H1 (cell line): ENCODE measurements around the gene WDR59. TPM values are rescaled to one million over a fixed set of nuclear protein-coding genes. Genes with fewer than 3 reads are reported as not detected.

Experiments
- CTCF ChIA-PET: fragments of 300-600 bp; sonication (Branson Sonifier 250); formaldehyde crosslinking; loops from one replicate; lab custom pipeline; 2021; ENCODE audit not compliant: partially characterized antibody; lab: Charles Lee
- POLR2A ChIA-PET: fragments of 300-600 bp; sonication (Branson Sonifier 250); formaldehyde crosslinking; loops from one replicate; lab custom pipeline; 2021; ENCODE audit warnings: inconsistent platforms; ENCODE audit not compliant: partially characterized antibody; lab: Charles Lee
- DNase-seq, 2 experiments: peaks; one replicate each; pipeline versions ENCODE4 v3.0.0 to v3.0.0-alpha.2; 2010 to 2022; ENCODE audit warnings: low spot score in 2 of 2, low read depth in 1 of 2, mixed read lengths in 1 of 2
- FAIRE-seq: peaks from 2 replicates; lab custom pipeline; 2011; peaks lifted over from hg19 to GRCh38; lab: Jason Lieb, UNC
- H2AFZ ChIP-seq: 2 replicates; pipeline ENCODE4 v1.8.1; 2012; ENCODE audit warnings: low read length, inconsistent platforms
- H2AK5ac ChIP-seq: 2 replicates; pipeline ENCODE4 v1.6.1; 2013; ENCODE audit warnings: low read depth, low read length
- H2BK120ac ChIP-seq: replicated peaks from 2 replicates; pipeline ENCODE3; 2013; ENCODE audit warnings: low read depth, low read length, inconsistent platforms
- H2BK12ac ChIP-seq: 2 replicates; pipeline ENCODE4 v1.6.1; 2013; ENCODE audit warnings: low read depth, low read length
- H2BK15ac ChIP-seq: 2 replicates; pipeline ENCODE4 v1.6.1; 2013; ENCODE audit warnings: low read length
- H2BK20ac ChIP-seq: 2 replicates; pipeline ENCODE4 v1.6.1; 2013; ENCODE audit warnings: low read length
- H2BK5ac ChIP-seq: 2 replicates; pipeline ENCODE4 v1.6.1; 2013; ENCODE audit warnings: low read depth, low read length
- H3K14ac ChIP-seq: 2 replicates; pipeline ENCODE4 v1.6.1; 2013; ENCODE audit warnings: inconsistent platforms; ENCODE audit not compliant: insufficient read length
- H3K18ac ChIP-seq: 2 replicates; pipeline ENCODE4 v1.6.1; 2013; ENCODE audit warnings: low read length; ENCODE audit errors: extremely low read depth
- H3K23ac ChIP-seq: 2 replicates; pipeline ENCODE4 v1.6.1; 2013; ENCODE audit warnings: inconsistent platforms; ENCODE audit not compliant: insufficient read length
- H3K23me2 ChIP-seq: 2 replicates; pipeline ENCODE4 v1.6.1; 2013; ENCODE audit warnings: low read depth, low read length
- H3K27ac ChIP-seq: 2 replicates; pipeline ENCODE4 v1.6.1; 2011; ENCODE audit warnings: low read depth, low read length, inconsistent platforms
- H3K27me3 ChIP-seq, 4 experiments: replicated peaks in 1 of 4; 1 replicate in 1 of 4; 2 replicates in 3 of 4; pipeline versions ENCODE4 v1.6.1 to v1.8.1; 2011 to 2013; ENCODE audit warnings: low read length in 3 of 4, mild to moderate bottlenecking in 3 of 4, inconsistent platforms in 2 of 4, mixed read lengths in 2 of 4, moderate library complexity in 1 of 4; ENCODE audit not compliant: control insufficient read depth in 3 of 4, insufficient read depth in 3 of 4; ENCODE audit errors: extremely low read depth in 1 of 4
- H3K36me3 ChIP-seq, 4 experiments: 2 replicates each; pipeline versions ENCODE4 v1.6.1 to v1.8.1; 2011 to 2013; ENCODE audit warnings: mild to moderate bottlenecking in 4 of 4, low read length in 3 of 4, moderate library complexity in 2 of 4, control low read depth in 1 of 4, inconsistent platforms in 1 of 4; ENCODE audit not compliant: insufficient read depth in 4 of 4, control insufficient read depth in 2 of 4
- H3K4ac ChIP-seq: replicated peaks from 2 replicates; pipeline ENCODE3; 2013; ENCODE audit warnings: low read length, low read depth, mixed read lengths, inconsistent platforms; ENCODE audit not compliant: insufficient read length
- H3K4me1 ChIP-seq, 4 experiments: replicated peaks in 1 of 4; 1 replicate in 1 of 4; 2 replicates in 3 of 4; pipeline versions ENCODE4 v1.6.1 to v1.8.1; 2011 to 2013; ENCODE audit warnings: low read length in 3 of 4, inconsistent platforms in 2 of 4, mixed read lengths in 1 of 4; ENCODE audit not compliant: insufficient read depth in 4 of 4, control insufficient read depth in 3 of 4
- H3K4me2 ChIP-seq, 2 experiments: 2 replicates each; pipeline versions ENCODE4 v1.6.1 to v1.8.1; 2011 to 2013; ENCODE audit warnings: low read depth in 2 of 2, low read length in 2 of 2, control low read depth in 1 of 2, inconsistent platforms in 1 of 2, mild to moderate bottlenecking in 1 of 2; ENCODE audit not compliant: insufficient read depth in 1 of 2
- H3K4me3 ChIP-seq, 4 experiments: fragments of 200-600, 300-600 bp in 1 of 4; sonication (generic), shearing (Covaris generic), sonication (Bioruptor Twin) in 1 of 4; 2 replicates each; pipeline versions ENCODE4 v1.5.1 to v1.8.1; 2011 to 2016; ENCODE audit warnings: low read length in 4 of 4, low read depth in 3 of 4, control low read depth in 2 of 4, inconsistent platforms in 2 of 4, mild to moderate bottlenecking in 2 of 4, mixed read lengths in 1 of 4, moderate library complexity in 1 of 4; ENCODE audit not compliant: insufficient read depth in 2 of 4; ENCODE audit errors: extremely low read depth in 1 of 4
- H3K56ac ChIP-seq: replicated peaks from 2 replicates; pipeline ENCODE3; 2013; ENCODE audit warnings: low read depth, mild to moderate bottlenecking, mixed read lengths, low read length, inconsistent platforms; ENCODE audit not compliant: insufficient read length
- H3K79me1 ChIP-seq: 2 replicates; pipeline ENCODE4 v1.6.1; 2013; ENCODE audit warnings: low read depth, low read length, control low read depth
- H3K79me2 ChIP-seq, 2 experiments: 2 replicates each; pipeline versions ENCODE4 v1.6.1 to v1.8.1; 2012 to 2013; ENCODE audit warnings: low read length in 2 of 2, mild to moderate bottlenecking in 2 of 2, inconsistent platforms in 1 of 2; ENCODE audit not compliant: insufficient read depth in 2 of 2, control insufficient read depth in 1 of 2
- H3K9ac ChIP-seq, 4 experiments: replicated peaks in 1 of 4; 1 replicate in 1 of 4; 2 replicates in 3 of 4; pipeline versions ENCODE4 v1.6.1 to v1.8.1; 2011 to 2013; ENCODE audit warnings: low read depth in 3 of 4, low read length in 3 of 4, control low read depth in 2 of 4, mild to moderate bottlenecking in 2 of 4, moderate library complexity in 2 of 4, inconsistent platforms in 1 of 4; ENCODE audit errors: extremely low read depth in 1 of 4
- H3K9me3 ChIP-seq, 2 experiments: 2 replicates each; pipeline versions ENCODE4 v1.6.1 to v1.8.1; 2012 to 2013; ENCODE audit warnings: mild to moderate bottlenecking in 2 of 2, moderate library complexity in 2 of 2, control low read depth in 1 of 2, inconsistent platforms in 1 of 2, low read depth in 1 of 2, low read length in 1 of 2, mixed read lengths in 1 of 2; ENCODE audit not compliant: insufficient read depth in 2 of 2
- H4K20me1 ChIP-seq, 2 experiments: replicated peaks in 1 of 2; 2 replicates each; pipeline versions ENCODE3 to v1.8.1; 2011 to 2013; ENCODE audit warnings: inconsistent platforms in 2 of 2, low read length in 2 of 2, mild to moderate bottlenecking in 1 of 2; ENCODE audit not compliant: insufficient read depth in 2 of 2, control insufficient read depth in 1 of 2
- H4K5ac ChIP-seq: 2 replicates; pipeline ENCODE4 v1.6.1; 2013; ENCODE audit warnings: low read length, low read depth, mixed read lengths, inconsistent platforms; ENCODE audit not compliant: insufficient read length
- H4K8ac ChIP-seq: 2 replicates; pipeline ENCODE4 v1.8.0; 2013; ENCODE audit warnings: mild to moderate bottlenecking, moderate library complexity, low read length, inconsistent platforms; ENCODE audit not compliant: insufficient read depth; ENCODE audit errors: extremely low read depth
- H4K91ac ChIP-seq: replicated peaks from 2 replicates; pipeline ENCODE3; 2013; ENCODE audit warnings: low read length, mixed read lengths, inconsistent platforms; ENCODE audit not compliant: insufficient read length
- CHD2 ChIP-seq: IDR thresholded peaks from 2 replicates; pipeline ENCODE4 v1.6.1; 2012; ENCODE audit warnings: low read length, improper control_type of control experiment
- EZH2 ChIP-seq: fragments of 200-600 bp; sonication (generic); IDR thresholded peaks from 2 replicates; pipeline ENCODE4 v1.7.1; 2012; ENCODE audit warnings: low read depth, mild to moderate bottlenecking, moderate library complexity, low read length, inconsistent platforms; ENCODE audit not compliant: severe bottlenecking
- KDM4A ChIP-seq: IDR thresholded peaks from one replicate; pipeline ENCODE4 v1.7.1; 2012; ENCODE audit warnings: low read depth, mild to moderate bottlenecking, moderate library complexity, low read length, inconsistent platforms; ENCODE audit not compliant: severe bottlenecking
- KDM5A ChIP-seq: fragments of 200-600 bp; IDR thresholded peaks from 2 replicates; pipeline ENCODE4 v1.7.1; 2012; ENCODE audit warnings: mild to moderate bottlenecking, low read length, inconsistent platforms, mixed read lengths
- POLR2AphosphoS5 ChIP-seq: IDR thresholded peaks from 2 replicates; pipeline ENCODE4 v1.6.1; 2011; ENCODE audit warnings: low read depth, low read length
- RNF2 ChIP-seq: fragments of 200-900, 300-1000 bp; sonication (generic); IDR thresholded peaks from 2 replicates; pipeline ENCODE4 v1.7.1; 2016; ENCODE audit warnings: borderline replicate concordance, low read depth, mild to moderate bottlenecking, antibody characterized with exemption, low read length; ENCODE audit not compliant: poor library complexity, severe bottlenecking; ENCODE audit errors: missing control alignments
- TAF7 ChIP-seq: optimal IDR thresholded peaks from 2 replicates; pipeline ENCODE3; 2011; ENCODE audit warnings: low read depth, mild to moderate bottlenecking, inconsistent platforms, low read length, moderate library complexity, borderline replicate concordance
- ZNF274 ChIP-seq: IDR thresholded peaks from 2 replicates; pipeline ENCODE4 v1.7.0; 2012; ENCODE audit warnings: low read length, borderline replicate concordance; ENCODE audit errors: extremely low read depth
- WGBS, 2 experiments: shearing (Covaris generic) in 1 of 2; methylation state at CpG; one replicate each; pipeline versions ENCODE4 v1.1.6 to v1.1.7; 2013 to 2015; ENCODE audit warnings: low lambda C conversion rate in 2 of 2, mixed read lengths in 2 of 2, inconsistent platforms in 1 of 2, low coverage in 1 of 2, missing lambda C conversion rate in 1 of 2; ENCODE audit not compliant: insufficient replicate concordance in 2 of 2, insufficient coverage in 1 of 2, insufficient read length in 1 of 2; ENCODE audit errors: extremely low coverage in 1 of 2, missing lambda C conversion rate in 1 of 2; 5-methylcytosine and 5-hydroxymethylcytosine counted together
- polyA plus RNA-seq, 7 experiments: library from polyadenylated mRNA; depleted of rRNA in 3 of 7; stranded (reverse) in 5 of 7; unstranded in 2 of 7; fragments of >200 nt in 5 of 7; fragments of 200-250 nt in 2 of 7; gene quantifications; 1 replicate in 5 of 7; 2 replicates in 1 of 7; 4 replicates in 1 of 7; pipeline versions ENCODE4 v1.2.1 to v1.2.3, GENCODE V29; 2011 to 2013; ENCODE audit warnings: missing spikeins in 2 of 7, mixed read lengths in 2 of 7
- total RNA-seq: library from RNA; stranded (reverse); fragmentation: NEBNext Ultra II Directional; extraction: Animal tissue kit (Norgen Biotek cat#: 25700); gene quantifications from 2 replicates; pipeline ENCODE4 v1.2.1, GENCODE V29; 2021
- TF ChIP-seq, protein P1 (sequence below): IDR thresholded peaks from 2 replicates; pipeline ENCODE4 v1.6.1; 2012; ENCODE audit warnings: inconsistent platforms

WDR59 gene
- total and polyA plus RNA-seq, 2 of the 8 experiments (the other 6 are each of a cell fraction or from before 2014, with no cell fraction given): 84.2 to 124 TPM

DNA sequence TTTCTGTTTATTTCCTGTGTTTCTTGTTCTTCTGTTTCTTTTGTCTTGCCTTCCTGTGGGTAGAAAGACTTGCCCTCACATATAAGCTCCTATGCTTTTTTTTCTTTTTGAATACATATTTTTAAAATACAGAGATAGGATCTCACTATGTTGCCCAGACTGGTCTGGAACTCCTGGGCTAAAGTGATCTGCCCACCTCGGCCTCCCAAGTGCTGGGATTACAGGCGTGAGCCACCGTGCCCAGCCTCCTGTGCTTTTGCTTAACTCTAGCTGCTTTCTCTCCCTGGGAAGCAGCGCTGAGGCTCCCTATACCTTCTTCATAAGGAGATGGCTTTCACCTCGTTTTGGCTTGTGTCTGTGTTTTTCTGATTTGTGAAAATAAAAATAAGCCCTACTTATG lies 116.9 kb downstream of the WDR59 start:
- no peak overlapping the region; the same call in 1 of the 2 replicates for H2BK20ac ChIP-seq
- H3K23ac ChIP-seq: no peak overlapping the region
- no peak overlapping the region for H3K56ac ChIP-seq
- no peak overlapping the region for H3K18ac ChIP-seq
- no peaks in the 10 kb centered on the region for H3K9me3 ChIP-seq
- peak overlapping the region in 2 of 4 experiments; percentile 4 to 22; a peak in 3 of 8 replicates for H3K4me3 ChIP-seq
- peak overlapping the region; percentile 79 for H4K91ac ChIP-seq
- peak overlapping the region; percentile 86; the same call in 1 of the 2 replicates for H2BK5ac ChIP-seq
- H2BK12ac ChIP-seq: no peak overlapping the region
- peak overlapping the region; percentile 82 for H2BK120ac ChIP-seq
- H2AK5ac ChIP-seq: no peak overlapping the region; the same call in 1 of the 2 replicates
- peaks cover 2% of the 10 kb centered on the region for H3K23me2 ChIP-seq
- 0 out of 4 replicates have a peak overlapping the region, but pooled peaks of 1 of the 2 experiments have one; percentile 28 for H3K4me2 ChIP-seq
- no peaks in the 10 kb centered on the region for H3K27me3 ChIP-seq
- WGBS, 2 experiments: 88% methylated on average over 5 of the region's 5 CpGs; no CpG with 5 or more reads in 1 of the 2 experiments
- FAIRE-seq (no peak), DNase-seq (no peak)
- H3K79me2 ChIP-seq: no peaks in the 10 kb centered on the region
- H3K27ac ChIP-seq: no peak overlapping the region
- H3K9ac ChIP-seq: no peak overlapping the region
- H2BK15ac ChIP-seq: no peak overlapping the region
- no peaks in the 10 kb centered on the region for H3K79me1 ChIP-seq
- H3K36me3 ChIP-seq: 0 out of 8 replicates have a peak, but pooled peaks cover 0 to 3% (median 0%) of the 10 kb centered on the region in 4 experiments
- CTCF ChIA-PET: interaction anchor here (1.1 to 1.7 kb wide), 7 partner anchors 26 to 142 kb away, joined by 3 to 9 read pairs (median 4); no protein-coding TSS in a partner anchor
- no peak overlapping the region for H4K8ac ChIP-seq
- H3K4me1 ChIP-seq: peaks cover 9 to 35% (median 25%) of the 10 kb centered on the region in 4 experiments; a peak in 6 of 7 replicates
- no peak overlapping the region for H4K5ac ChIP-seq
- no peaks in the 10 kb centered on the region for H4K20me1 ChIP-seq
- POLR2A ChIA-PET: interaction anchor here (0.8 to 1.2 kb wide), 2 partner anchors 9 to 31 kb away, joined by 3 read pairs; no protein-coding TSS in a partner anchor
- H2AFZ ChIP-seq: no peak overlapping the region
- no peak overlapping the region for H3K14ac ChIP-seq
- no peak overlapping the region for H3K4ac ChIP-seq
- no peak for TF ChIP-seq KDM5A
- TF ChIP-seq TAF7: no peak
- no peak for TF ChIP-seq POLR2AphosphoS5
- TF ChIP-seq ZNF274: no peak
- TF ChIP-seq CHD2: no peak
- TF ChIP-seq EZH2: no peak
- no peak for TF ChIP-seq KDM4A
- no peak for TF ChIP-seq RNF2
- TF ChIP-seq, protein P1, sequence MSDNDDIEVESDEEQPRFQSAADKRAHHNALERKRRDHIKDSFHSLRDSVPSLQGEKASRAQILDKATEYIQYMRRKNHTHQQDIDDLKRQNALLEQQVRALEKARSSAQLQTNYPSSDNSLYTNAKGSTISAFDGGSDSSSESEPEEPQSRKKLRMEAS: no peak
